ACC112 (cell line): Measurements from ENCODE around the gene SLC38A6.

ENCODE experiments used
- H2AFZ ChIP-seq: fragments of 200-600 bp; sonication (generic); one replicate; pipeline ENCODE4 v1.6.0; 2017; ENCODE audit warnings: antibody characterized with exemption, low read length; ENCODE audit not compliant: unreplicated experiment
- H3K27ac ChIP-seq: fragments of 200-600 bp; sonication (generic); 2 replicates; pipeline ENCODE4 v1.5.1; 2014; ENCODE audit warnings: low read depth, mild to moderate bottlenecking, antibody characterized with exemption, low read length, moderate library complexity
- H3K27me3 ChIP-seq: fragments of 200-600 bp; sonication (generic); 2 replicates; pipeline ENCODE4 v1.6.1; 2014; ENCODE audit warnings: mild to moderate bottlenecking, antibody characterized with exemption, low read length, moderate library complexity, mixed read lengths; ENCODE audit not compliant: insufficient read depth
- H3K36me3 ChIP-seq: fragments of 200-600 bp; sonication (generic); 2 replicates; pipeline ENCODE4 v1.6.1; 2016; ENCODE audit warnings: mild to moderate bottlenecking, antibody characterized with exemption, low read length, moderate library complexity, mixed read lengths; ENCODE audit not compliant: insufficient read depth
- H3K4me1 ChIP-seq: fragments of 200-600 bp; sonication (generic); one replicate; pipeline ENCODE4 v1.6.1; 2016; ENCODE audit warnings: low read length, mixed read lengths; ENCODE audit not compliant: insufficient read depth, unreplicated experiment, control insufficient read depth
- H3K4me3 ChIP-seq: fragments of 200-600 bp; sonication (generic); 2 replicates; pipeline ENCODE4 v1.5.1; 2014; ENCODE audit warnings: mild to moderate bottlenecking, low read depth, low read length
- H3K79me2 ChIP-seq: fragments of 200-600 bp; sonication (generic); one replicate; pipeline ENCODE4 v1.6.0; 2016; ENCODE audit warnings: low read length; ENCODE audit not compliant: control insufficient read depth, unreplicated experiment, insufficient read depth

The SLC38A6 gene

DNA sequence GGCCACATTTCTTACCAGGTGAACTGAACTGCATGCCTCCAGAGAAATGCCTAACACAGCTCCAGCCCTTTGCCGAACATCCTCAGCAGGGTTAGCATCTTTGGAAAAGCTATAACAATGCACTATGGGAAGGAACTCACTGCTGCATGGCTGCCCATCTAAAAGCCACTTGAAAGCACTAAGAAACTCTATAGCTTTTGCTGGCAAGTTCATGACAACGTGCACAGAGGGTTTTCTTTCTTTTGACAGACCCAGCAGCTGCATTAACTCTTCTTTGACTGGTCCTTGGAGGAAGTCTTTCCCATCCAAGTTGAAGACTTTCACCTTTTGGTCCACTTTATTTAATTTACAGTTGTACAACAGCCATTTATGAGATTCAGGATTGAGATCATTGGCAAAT lies 5.5 kb upstream of the SLC38A6 start:
- H3K27me3 ChIP-seq, result no peaks in the 10 kb centered on the region
- no peak overlapping the region for H2AFZ ChIP-seq
- peaks cover 26% of the 10 kb centered on the region for H3K4me1 ChIP-seq
- H3K79me2 ChIP-seq, result peaks cover 42% of the 10 kb centered on the region
- H3K36me3 ChIP-seq, result peaks cover 25% of the 10 kb centered on the region
- no peak overlapping the region for H3K27ac ChIP-seq
- no peak overlapping the region for H3K4me3 ChIP-seq

- Histone ChIP-seq H2AFZ (no peak overlapping the region), H3K79me2 (peaks cover 58% of the 10 kb centered on the region), H3K4me1 (peaks cover 32% of the 10 kb centered on the region), H3K27ac (no peak overlapping the region), H3K36me3 (peaks cover 25% of the 10 kb centered on the region), H3K4me3 (peak overlapping the region; percentile 89), H3K27me3 (no peaks in the 10 kb centered on the region)
Measured at GRCh38 chr14:60977847-60978246, 3.2 kb upstream of the SLC38A6 start.

GRCh38 chr14:60981633-60982455 lies 799 bp downstream of the SLC38A6 start:
- H3K27ac ChIP-seq, result peak overlapping the region; percentile 82
- peak overlapping the region; percentile 52 for H2AFZ ChIP-seq
- peaks cover 29% of the 10 kb centered on the region for H3K36me3 ChIP-seq
- no peaks in the 10 kb centered on the region for H3K27me3 ChIP-seq
- peaks cover 79% of the 10 kb centered on the region for H3K79me2 ChIP-seq
- peaks cover 56% of the 10 kb centered on the region for H3K4me1 ChIP-seq
- H3K4me3 ChIP-seq, result peak overlapping the region; percentile 89

DNA sequence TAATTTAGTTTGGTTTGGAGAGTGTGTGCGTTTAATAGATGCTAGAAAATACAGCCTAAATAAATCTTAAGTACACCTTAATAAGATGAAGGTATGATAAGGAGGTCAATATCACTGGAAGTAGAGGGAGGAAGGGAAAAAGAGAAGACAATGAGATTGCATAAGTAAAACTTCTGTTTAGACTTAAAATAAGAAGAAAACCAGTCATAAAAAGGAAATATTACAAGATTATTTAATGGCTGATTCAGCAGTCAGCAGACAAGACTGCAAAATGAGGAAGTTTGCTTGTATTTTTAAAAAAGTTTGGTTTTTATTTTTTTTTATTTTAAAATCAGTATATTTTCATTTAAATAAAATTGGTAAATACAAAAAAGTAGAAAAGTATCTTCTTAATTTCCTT lies 3.2 kb downstream of the SLC38A6 start:
- Histone ChIP-seq H2AFZ (no peak overlapping the region), H3K4me3 (peak overlapping the region; percentile 89), H3K36me3 (peaks cover 44% of the 10 kb centered on the region), H3K79me2 (peaks cover 73% of the 10 kb centered on the region), H3K27me3 (no peaks in the 10 kb centered on the region), H3K27ac (no peak overlapping the region), H3K4me1 (peaks cover 40% of the 10 kb centered on the region)

- Histone ChIP-seq H3K27ac (no peak overlapping the region), H3K4me1 (peaks cover 30% of the 10 kb centered on the region), H3K4me3 (no peak overlapping the region), H3K79me2 (peaks cover 57% of the 10 kb centered on the region), H3K27me3 (no peaks in the 10 kb centered on the region), H3K36me3 (peaks cover 56% of the 10 kb centered on the region), H2AFZ (no peak overlapping the region)
Measured at GRCh38 chr14:60986500-60986899, 5.5 kb downstream of the SLC38A6 start.

DNA sequence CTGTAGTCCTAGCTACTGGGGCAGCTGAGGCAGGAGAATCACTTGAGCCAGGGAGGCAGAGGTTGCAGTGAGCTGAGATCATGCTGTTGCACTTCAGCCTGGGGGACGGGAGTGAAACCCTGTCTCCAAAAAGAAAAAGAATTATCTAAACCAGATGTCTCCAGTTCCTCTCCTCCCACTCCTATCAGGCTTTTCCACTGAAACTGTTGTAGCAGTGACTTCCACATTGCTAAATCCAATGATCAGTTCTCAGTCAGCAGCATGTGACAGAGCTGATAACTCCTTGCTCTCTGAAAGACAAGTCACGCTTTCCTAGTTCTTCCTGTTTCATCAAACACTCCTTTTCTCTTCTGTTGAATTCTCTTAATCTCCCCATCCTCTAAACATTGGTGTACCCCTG lies 8.6 kb downstream of the SLC38A6 start:
- Histone ChIP-seq H3K27ac (no peak overlapping the region), H3K36me3 (peaks cover 76% of the 10 kb centered on the region), H2AFZ (no peak overlapping the region), H3K4me3 (no peak overlapping the region), H3K4me1 (peaks cover 9% of the 10 kb centered on the region), H3K79me2 (peaks cover 29% of the 10 kb centered on the region), H3K27me3 (no peaks in the 10 kb centered on the region)

DNA sequence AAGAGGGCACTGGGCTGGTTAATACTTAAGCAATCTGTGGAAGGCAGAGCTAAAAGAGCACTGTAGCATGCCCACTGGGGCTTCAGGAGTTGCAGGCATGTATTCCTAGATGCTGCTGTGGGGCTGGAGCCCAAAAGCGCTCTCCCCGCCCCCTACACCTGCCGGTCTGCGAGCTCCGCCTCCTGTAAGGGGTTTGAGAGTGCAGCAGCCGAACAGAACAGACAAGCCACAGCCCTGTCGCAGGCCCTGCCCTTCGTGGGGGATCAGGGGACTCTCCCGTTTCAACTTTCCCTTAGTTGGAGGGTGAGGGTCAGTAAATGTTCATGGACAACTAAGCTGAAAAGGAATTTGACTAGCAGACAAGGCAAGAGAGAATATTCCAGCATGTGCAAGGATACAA lies 17.6 kb downstream of the SLC38A6 start:
- H3K4me3 ChIP-seq, result no peak overlapping the region
- H2AFZ ChIP-seq, result no peak overlapping the region
- H3K27me3 ChIP-seq, result no peaks in the 10 kb centered on the region
- peaks cover 3% of the 10 kb centered on the region for H3K79me2 ChIP-seq
- no peak overlapping the region for H3K27ac ChIP-seq
- no peaks in the 10 kb centered on the region for H3K4me1 ChIP-seq
- peaks cover 32% of the 10 kb centered on the region for H3K36me3 ChIP-seq

GRCh38 chr14:60999536-60999935 lies 18.5 kb downstream of the SLC38A6 start:
- Histone ChIP-seq H3K4me3 (no peak overlapping the region), H2AFZ (no peak overlapping the region), H3K27me3 (no peaks in the 10 kb centered on the region), H3K36me3 (peaks cover 33% of the 10 kb centered on the region), H3K4me1 (no peaks in the 10 kb centered on the region), H3K79me2 (peaks cover 3% of the 10 kb centered on the region), H3K27ac (no peak overlapping the region)

DNA sequence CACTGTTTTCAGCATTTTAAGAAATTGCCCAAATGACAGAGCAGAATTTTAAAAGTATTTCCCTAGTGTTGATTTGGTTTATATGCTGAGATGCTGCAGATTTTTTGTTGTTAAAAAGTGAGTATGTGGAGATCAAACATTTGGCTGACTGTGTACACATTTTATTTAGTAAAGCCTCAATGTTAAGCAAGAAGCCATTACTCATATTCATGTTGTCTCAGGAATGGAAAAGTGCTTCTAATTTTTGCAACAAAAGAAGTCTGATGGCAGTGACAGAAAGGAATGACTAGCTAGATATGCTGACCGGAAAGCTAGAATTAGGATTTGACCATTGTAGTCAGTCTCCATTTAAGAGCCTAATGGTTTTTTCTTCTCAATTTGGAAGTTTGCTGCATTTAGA lies 22.5 kb downstream of the SLC38A6 start:
- Histone ChIP-seq H3K79me2 (peaks cover 3% of the 10 kb centered on the region), H3K27me3 (no peaks in the 10 kb centered on the region), H3K36me3 (peaks cover 10% of the 10 kb centered on the region), H2AFZ (no peak overlapping the region), H3K4me1 (no peaks in the 10 kb centered on the region), H3K4me3 (no peak overlapping the region), H3K27ac (no peak overlapping the region)

DNA sequence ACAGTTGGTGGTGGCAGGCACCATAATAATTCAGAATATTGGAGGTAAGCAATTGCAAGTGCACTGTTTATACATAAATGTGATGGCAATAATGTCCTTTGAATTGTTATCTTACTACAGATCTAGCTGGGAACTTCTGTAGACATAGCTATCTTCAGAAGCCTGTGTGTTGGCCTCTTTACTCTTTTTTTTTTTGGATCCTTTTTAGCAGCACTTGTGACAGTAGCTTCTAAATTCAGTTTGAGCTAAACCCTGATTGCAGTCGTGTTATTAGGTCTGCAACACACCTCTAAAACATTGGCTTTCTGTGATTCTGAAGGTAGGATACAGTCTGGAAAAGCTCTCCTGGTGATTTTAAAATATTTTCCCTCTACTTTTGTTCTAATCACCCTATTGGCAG lies 38.5 kb downstream of the SLC38A6 start:
- H2AFZ ChIP-seq, result no peak overlapping the region
- H3K27me3 ChIP-seq, result no peaks in the 10 kb centered on the region
- H3K4me1 ChIP-seq, result peaks cover 7% of the 10 kb centered on the region
- no peaks in the 10 kb centered on the region for H3K36me3 ChIP-seq
- no peak overlapping the region for H3K4me3 ChIP-seq
- no peaks in the 10 kb centered on the region for H3K79me2 ChIP-seq
- no peak overlapping the region for H3K27ac ChIP-seq
